H1 (cell line): Measurements from ENCODE around the gene CD14. TPM values are rescaled to one million over a fixed set of nuclear protein-coding genes. Genes with fewer than 3 reads are reported as not detected.
A peak's percentile ranks its signal among the peaks of the same experiment; 100 is the strongest.

ENCODE experiments used
- CTCF ChIA-PET: fragments of 300-600 bp; sonication (Branson Sonifier 250); formaldehyde crosslinking; loops from one replicate; lab custom pipeline; 2021; ENCODE audit not compliant: partially characterized antibody; lab: Charles Lee
- POLR2A ChIA-PET: fragments of 300-600 bp; sonication (Branson Sonifier 250); formaldehyde crosslinking; loops from one replicate; lab custom pipeline; 2021; ENCODE audit warnings: inconsistent platforms; ENCODE audit not compliant: partially characterized antibody; lab: Charles Lee
- DNase-seq, 2 experiments: peaks; one replicate each; pipeline versions ENCODE4 v3.0.0 to v3.0.0-alpha.2; 2010 to 2022; ENCODE audit warnings: low spot score in 2 of 2, low read depth in 1 of 2, mixed read lengths in 1 of 2
- FAIRE-seq: peaks from 2 replicates; lab custom pipeline; 2011; peaks lifted over from hg19 to GRCh38; lab: Jason Lieb, UNC
- H2AFZ ChIP-seq: 2 replicates; pipeline ENCODE4 v1.8.1; 2012; ENCODE audit warnings: low read length, inconsistent platforms
- H2AK5ac ChIP-seq: 2 replicates; pipeline ENCODE4 v1.6.1; 2013; ENCODE audit warnings: low read depth, low read length
- H2BK120ac ChIP-seq: replicated peaks from 2 replicates; pipeline ENCODE3; 2013; ENCODE audit warnings: low read depth, low read length, inconsistent platforms
- H2BK12ac ChIP-seq: 2 replicates; pipeline ENCODE4 v1.6.1; 2013; ENCODE audit warnings: low read depth, low read length
- H2BK15ac ChIP-seq: 2 replicates; pipeline ENCODE4 v1.6.1; 2013; ENCODE audit warnings: low read length
- H2BK20ac ChIP-seq: 2 replicates; pipeline ENCODE4 v1.6.1; 2013; ENCODE audit warnings: low read length
- H2BK5ac ChIP-seq: 2 replicates; pipeline ENCODE4 v1.6.1; 2013; ENCODE audit warnings: low read depth, low read length
- H3K14ac ChIP-seq: 2 replicates; pipeline ENCODE4 v1.6.1; 2013; ENCODE audit warnings: inconsistent platforms; ENCODE audit not compliant: insufficient read length
- H3K18ac ChIP-seq: 2 replicates; pipeline ENCODE4 v1.6.1; 2013; ENCODE audit warnings: low read length; ENCODE audit errors: extremely low read depth
- H3K23ac ChIP-seq: 2 replicates; pipeline ENCODE4 v1.6.1; 2013; ENCODE audit warnings: inconsistent platforms; ENCODE audit not compliant: insufficient read length
- H3K23me2 ChIP-seq: 2 replicates; pipeline ENCODE4 v1.6.1; 2013; ENCODE audit warnings: low read depth, low read length
- H3K27ac ChIP-seq: 2 replicates; pipeline ENCODE4 v1.6.1; 2011; ENCODE audit warnings: low read depth, low read length, inconsistent platforms
- H3K27me3 ChIP-seq, 4 experiments: replicated peaks in 1 of 4; 1 replicate in 1 of 4; 2 replicates in 3 of 4; pipeline versions ENCODE4 v1.6.1 to v1.8.1; 2011 to 2013; ENCODE audit warnings: low read length in 3 of 4, mild to moderate bottlenecking in 3 of 4, inconsistent platforms in 2 of 4, mixed read lengths in 2 of 4, moderate library complexity in 1 of 4; ENCODE audit not compliant: control insufficient read depth in 3 of 4, insufficient read depth in 3 of 4; ENCODE audit errors: extremely low read depth in 1 of 4
- H3K36me3 ChIP-seq, 4 experiments: 2 replicates each; pipeline versions ENCODE4 v1.6.1 to v1.8.1; 2011 to 2013; ENCODE audit warnings: mild to moderate bottlenecking in 4 of 4, low read length in 3 of 4, moderate library complexity in 2 of 4, control low read depth in 1 of 4, inconsistent platforms in 1 of 4; ENCODE audit not compliant: insufficient read depth in 4 of 4, control insufficient read depth in 2 of 4
- H3K4ac ChIP-seq: replicated peaks from 2 replicates; pipeline ENCODE3; 2013; ENCODE audit warnings: low read length, low read depth, mixed read lengths, inconsistent platforms; ENCODE audit not compliant: insufficient read length
- H3K4me1 ChIP-seq, 4 experiments: replicated peaks in 1 of 4; 1 replicate in 1 of 4; 2 replicates in 3 of 4; pipeline versions ENCODE4 v1.6.1 to v1.8.1; 2011 to 2013; ENCODE audit warnings: low read length in 3 of 4, inconsistent platforms in 2 of 4, mixed read lengths in 1 of 4; ENCODE audit not compliant: insufficient read depth in 4 of 4, control insufficient read depth in 3 of 4
- H3K4me2 ChIP-seq, 2 experiments: 2 replicates each; pipeline versions ENCODE4 v1.6.1 to v1.8.1; 2011 to 2013; ENCODE audit warnings: low read depth in 2 of 2, low read length in 2 of 2, control low read depth in 1 of 2, inconsistent platforms in 1 of 2, mild to moderate bottlenecking in 1 of 2; ENCODE audit not compliant: insufficient read depth in 1 of 2
- H3K4me3 ChIP-seq, 4 experiments: fragments of 200-600, 300-600 bp in 1 of 4; sonication (generic), shearing (Covaris generic), sonication (Bioruptor Twin) in 1 of 4; 2 replicates each; pipeline versions ENCODE4 v1.5.1 to v1.8.1; 2011 to 2016; ENCODE audit warnings: low read length in 4 of 4, low read depth in 3 of 4, control low read depth in 2 of 4, inconsistent platforms in 2 of 4, mild to moderate bottlenecking in 2 of 4, mixed read lengths in 1 of 4, moderate library complexity in 1 of 4; ENCODE audit not compliant: insufficient read depth in 2 of 4; ENCODE audit errors: extremely low read depth in 1 of 4
- H3K56ac ChIP-seq: replicated peaks from 2 replicates; pipeline ENCODE3; 2013; ENCODE audit warnings: low read depth, mild to moderate bottlenecking, mixed read lengths, low read length, inconsistent platforms; ENCODE audit not compliant: insufficient read length
- H3K79me1 ChIP-seq: 2 replicates; pipeline ENCODE4 v1.6.1; 2013; ENCODE audit warnings: low read depth, low read length, control low read depth
- H3K79me2 ChIP-seq, 2 experiments: 2 replicates each; pipeline versions ENCODE4 v1.6.1 to v1.8.1; 2012 to 2013; ENCODE audit warnings: low read length in 2 of 2, mild to moderate bottlenecking in 2 of 2, inconsistent platforms in 1 of 2; ENCODE audit not compliant: insufficient read depth in 2 of 2, control insufficient read depth in 1 of 2
- H3K9ac ChIP-seq, 4 experiments: replicated peaks in 1 of 4; 1 replicate in 1 of 4; 2 replicates in 3 of 4; pipeline versions ENCODE4 v1.6.1 to v1.8.1; 2011 to 2013; ENCODE audit warnings: low read depth in 3 of 4, low read length in 3 of 4, control low read depth in 2 of 4, mild to moderate bottlenecking in 2 of 4, moderate library complexity in 2 of 4, inconsistent platforms in 1 of 4; ENCODE audit errors: extremely low read depth in 1 of 4
- H3K9me3 ChIP-seq, 2 experiments: 2 replicates each; pipeline versions ENCODE4 v1.6.1 to v1.8.1; 2012 to 2013; ENCODE audit warnings: mild to moderate bottlenecking in 2 of 2, moderate library complexity in 2 of 2, control low read depth in 1 of 2, inconsistent platforms in 1 of 2, low read depth in 1 of 2, low read length in 1 of 2, mixed read lengths in 1 of 2; ENCODE audit not compliant: insufficient read depth in 2 of 2
- H4K20me1 ChIP-seq, 2 experiments: replicated peaks in 1 of 2; 2 replicates each; pipeline versions ENCODE3 to v1.8.1; 2011 to 2013; ENCODE audit warnings: inconsistent platforms in 2 of 2, low read length in 2 of 2, mild to moderate bottlenecking in 1 of 2; ENCODE audit not compliant: insufficient read depth in 2 of 2, control insufficient read depth in 1 of 2
- H4K5ac ChIP-seq: 2 replicates; pipeline ENCODE4 v1.6.1; 2013; ENCODE audit warnings: low read length, low read depth, mixed read lengths, inconsistent platforms; ENCODE audit not compliant: insufficient read length
- H4K8ac ChIP-seq: 2 replicates; pipeline ENCODE4 v1.8.0; 2013; ENCODE audit warnings: mild to moderate bottlenecking, moderate library complexity, low read length, inconsistent platforms; ENCODE audit not compliant: insufficient read depth; ENCODE audit errors: extremely low read depth
- H4K91ac ChIP-seq: replicated peaks from 2 replicates; pipeline ENCODE3; 2013; ENCODE audit warnings: low read length, mixed read lengths, inconsistent platforms; ENCODE audit not compliant: insufficient read length
- BACH1 ChIP-seq: IDR thresholded peaks from 2 replicates; pipeline ENCODE4 v1.6.1; 2012; ENCODE audit warnings: low read length, improper control_type of control experiment
- CEBPB ChIP-seq: IDR thresholded peaks from 2 replicates; pipeline ENCODE4 v1.6.1; 2012; ENCODE audit warnings: low read depth, low read length
- E2F6 ChIP-seq: IDR thresholded peaks from 2 replicates; pipeline ENCODE4 v1.6.1; 2012; ENCODE audit warnings: inconsistent platforms
- RNF2 ChIP-seq: fragments of 200-900, 300-1000 bp; sonication (generic); IDR thresholded peaks from 2 replicates; pipeline ENCODE4 v1.7.1; 2016; ENCODE audit warnings: borderline replicate concordance, low read depth, mild to moderate bottlenecking, antibody characterized with exemption, low read length; ENCODE audit not compliant: poor library complexity, severe bottlenecking; ENCODE audit errors: missing control alignments
- SAP30 ChIP-seq: fragments of 300-600 bp; sonication (generic); IDR thresholded peaks from 2 replicates; pipeline ENCODE4 v1.7.1; 2012; ENCODE audit warnings: low read length, moderate library complexity, mild to moderate bottlenecking, inconsistent platforms; ENCODE audit not compliant: insufficient read depth, insufficient replicate concordance
- TAF1 ChIP-seq: IDR thresholded peaks from 2 replicates; pipeline ENCODE4 v1.6.1; 2011; ENCODE audit warnings: mild to moderate bottlenecking, low read depth, low read length
- TCF12 ChIP-seq: IDR thresholded peaks from 2 replicates; pipeline ENCODE4 v1.6.1; 2011; ENCODE audit warnings: low read depth, mild to moderate bottlenecking, low read length
- TEAD4 ChIP-seq: IDR thresholded peaks from 2 replicates; pipeline ENCODE4 v1.6.1; 2012; ENCODE audit warnings: low read depth, low read length, inconsistent platforms, mixed read lengths
- YY1 ChIP-seq: IDR thresholded peaks from 2 replicates; pipeline ENCODE4 v1.6.1; 2011; ENCODE audit warnings: low read depth, mild to moderate bottlenecking, low read length
- WGBS, 2 experiments: shearing (Covaris generic) in 1 of 2; methylation state at CpG; one replicate each; pipeline versions ENCODE4 v1.1.6 to v1.1.7; 2013 to 2015; ENCODE audit warnings: low lambda C conversion rate in 2 of 2, mixed read lengths in 2 of 2, inconsistent platforms in 1 of 2, low coverage in 1 of 2, missing lambda C conversion rate in 1 of 2; ENCODE audit not compliant: insufficient replicate concordance in 2 of 2, insufficient coverage in 1 of 2, insufficient read length in 1 of 2; ENCODE audit errors: extremely low coverage in 1 of 2, missing lambda C conversion rate in 1 of 2; 5-methylcytosine and 5-hydroxymethylcytosine counted together
- long read RNA-seq, 2 experiments: library from RNA in 1 of 2; library from capped mRNA in 1 of 2; stranded (forward); transcript quantifications; one replicate each; pipeline ENCODE4 v2.0.0, GENCODE V29; 2021; ENCODE audit warnings: inconsistent platforms in 1 of 2
- polyA minus RNA-seq, 3 experiments: library from RNA; depleted of rRNA, polyadenylated mRNA; stranded (reverse); fragments of >200 nt; gene quantifications; 1 replicate in 2 of 3; 2 replicates in 1 of 3; pipeline ENCODE4 v1.2.3, GENCODE V29; 2011
- polyA plus RNA-seq, 7 experiments: library from polyadenylated mRNA; depleted of rRNA in 3 of 7; stranded (reverse) in 5 of 7; unstranded in 2 of 7; fragments of >200 nt in 5 of 7; fragments of 200-250 nt in 2 of 7; gene quantifications; 1 replicate in 5 of 7; 2 replicates in 1 of 7; 4 replicates in 1 of 7; pipeline versions ENCODE4 v1.2.1 to v1.2.3, GENCODE V29; 2011 to 2013; ENCODE audit warnings: missing spikeins in 2 of 7, mixed read lengths in 2 of 7
- total RNA-seq: library from RNA; stranded (reverse); fragmentation: NEBNext Ultra II Directional; extraction: Animal tissue kit (Norgen Biotek cat#: 25700); gene quantifications from 2 replicates; pipeline ENCODE4 v1.2.1, GENCODE V29; 2021

Gene CD14
- total RNA-seq (0.48 TPM in 1 of 2 replicates, not detected in the other), polyA plus RNA-seq (2011; rRNA removed) (0.15 and 0.24 TPM in 2 replicates), polyA minus RNA-seq (2011; rRNA and poly(A)+ RNA removed) (not detected in 2 replicates)
- polyA plus RNA-seq (2011; cell fraction: cytosol; rRNA removed), result 0.16 TPM
- 0.27 TPM for polyA plus RNA-seq (2011; cell fraction: nucleus; rRNA removed)
- polyA plus RNA-seq (2012, experiment 1 of 2), result 0.12 to 0.13 TPM in 2 of 4 replicates, not detected in the others
- polyA plus RNA-seq (2012, experiment 2 of 2), result not detected
- 0.08 TPM for polyA plus RNA-seq (2013, experiment 1 of 2)
- polyA plus RNA-seq (2013, experiment 2 of 2), result not detected
- polyA minus RNA-seq (2011; cell fraction: cytosol; rRNA and poly(A)+ RNA removed), result not detected
- not detected for polyA minus RNA-seq (2011; cell fraction: nucleus; rRNA and poly(A)+ RNA removed)
- long read RNA-seq, experiment 1, result 0 reads
- long read RNA-seq, experiment 2, result 0 reads

- no peaks in the 10 kb centered on the region for H4K20me1 ChIP-seq
- H2BK12ac ChIP-seq, result no peak within 1 kb of the TSS
- peak within 1 kb of the TSS; percentile 80 for H4K8ac ChIP-seq
- FAIRE-seq (no peak), DNase-seq (no peak)
- ChIA-PET CTCF (interaction anchor here (1.0 kb wide), 1 partner anchor 260 kb away, joined by 3 read pairs; no protein-coding TSS in a partner anchor), POLR2A (interaction anchor here (1.1 kb wide), 1 partner anchor 12 kb away, joined by 3 read pairs; no protein-coding TSS in a partner anchor)
- H3K56ac ChIP-seq, result no peak within 1 kb of the TSS
- H2BK5ac ChIP-seq, result no peak within 1 kb of the TSS
- H2AFZ ChIP-seq, result no peak within 1 kb of the TSS
- H4K91ac ChIP-seq, result no peak within 1 kb of the TSS
- H3K79me2 ChIP-seq, result no peaks in the 10 kb centered on the region
- H3K4ac ChIP-seq, result no peak within 1 kb of the TSS
- H3K14ac ChIP-seq, result no peak within 1 kb of the TSS
- 89% methylated on average over 16 of the region's 16 CpGs; no CpG with 5 or more reads in 1 of the 2 experiments for WGBS, 2 experiments
- peaks cover 0 to 2% (median 0%) of the 10 kb centered on the region in 4 experiments; a peak in 1 of 7 replicates for H3K4me1 ChIP-seq
- H3K23ac ChIP-seq, result no peak within 1 kb of the TSS
- H3K36me3 ChIP-seq, result no peaks in the 10 kb centered on the region
- no peak within 1 kb of the TSS for H3K18ac ChIP-seq
- H2BK120ac ChIP-seq, result no peak within 1 kb of the TSS
- H3K4me2 ChIP-seq, result no peak within 1 kb of the TSS
- no peaks in the 10 kb centered on the region for H3K23me2 ChIP-seq
- H3K4me3 ChIP-seq, result no peak within 1 kb of the TSS
- peaks cover 18 to 25% of the 10 kb centered on the region in 2 experiments; a peak in 3 of 4 replicates for H3K9me3 ChIP-seq
- no peak within 1 kb of the TSS for H3K9ac ChIP-seq
- no peak within 1 kb of the TSS for H2AK5ac ChIP-seq
- H2BK20ac ChIP-seq, result no peak within 1 kb of the TSS
- H3K27me3 ChIP-seq, result no peaks in the 10 kb centered on the region
- H3K79me1 ChIP-seq, result no peaks in the 10 kb centered on the region
- H4K5ac ChIP-seq, result no peak within 1 kb of the TSS
- no peak within 1 kb of the TSS for H2BK15ac ChIP-seq
- H3K27ac ChIP-seq, result no peak within 1 kb of the TSS
- TF ChIP-seq TAF1, result no peak
- no peak for TF ChIP-seq BACH1
- TF ChIP-seq SAP30, result no peak
- TF ChIP-seq TEAD4, result no peak
- TF ChIP-seq RNF2, result no peak
- TF ChIP-seq TCF12, result no peak
- TF ChIP-seq YY1, result no peak
- TF ChIP-seq E2F6, result no peak
- TF ChIP-seq CEBPB, result no peak
These were observed at the start of gene CD14 for GRCh38 chr5:140633021-140633471. Gene CD14 (minus strand): TSS chr5:140633175. CDS start chr5:140633071, 104 bp downstream.
